Esophagus squamous epithelium (tissue), 4 donors: ENCODE data around the gene DSCAML1.

Experiments used
- POLR2A ChIP-seq, 4 donors: fragments of 450-650 bp; IDR thresholded peaks; one replicate each; pipeline ENCODE4 v1.6.1; 2017; ENCODE audit warnings: antibody characterized with exemption in 4 of 4, mild to moderate bottlenecking in 4 of 4, moderate library complexity in 3 of 4
- TF ChIP-seq, protein P1 (sequence below), 6 experiments: fragments of 450-650 bp in 4 of 6; fragments of 200-600 bp in 2 of 6; sonication (generic) in 2 of 6; IDR thresholded peaks; one replicate each; pipeline ENCODE4 v1.5.1; 2016 to 2019; ENCODE audit warnings: antibody characterized with exemption in 6 of 6, mild to moderate bottlenecking in 4 of 6, moderate library complexity in 4 of 6

DNA sequence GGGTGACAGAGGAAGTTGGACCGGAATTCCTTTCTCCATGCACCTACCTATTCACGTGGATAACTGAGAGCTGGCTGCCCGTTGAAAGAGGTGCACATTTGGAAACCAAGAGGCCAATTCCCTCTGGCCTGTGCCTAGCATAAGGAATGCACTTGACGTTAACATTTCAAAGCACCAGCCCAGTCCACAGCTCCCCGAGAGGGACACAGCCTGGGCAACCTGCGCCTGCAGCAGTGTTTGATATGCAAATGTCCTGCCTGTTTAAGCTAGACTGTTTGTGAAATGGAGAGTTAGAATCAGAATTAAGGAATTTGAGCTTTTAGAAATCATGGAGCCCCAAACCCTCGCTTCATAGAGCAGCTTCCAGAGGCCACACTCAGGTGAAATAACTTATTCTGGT is 126.1 kb downstream of the DSCAML1 start:
- TF ChIP-seq POLR2A (IDR thresholded peaks at IDR 0.05): no peak
- TF ChIP-seq, protein P1, sequence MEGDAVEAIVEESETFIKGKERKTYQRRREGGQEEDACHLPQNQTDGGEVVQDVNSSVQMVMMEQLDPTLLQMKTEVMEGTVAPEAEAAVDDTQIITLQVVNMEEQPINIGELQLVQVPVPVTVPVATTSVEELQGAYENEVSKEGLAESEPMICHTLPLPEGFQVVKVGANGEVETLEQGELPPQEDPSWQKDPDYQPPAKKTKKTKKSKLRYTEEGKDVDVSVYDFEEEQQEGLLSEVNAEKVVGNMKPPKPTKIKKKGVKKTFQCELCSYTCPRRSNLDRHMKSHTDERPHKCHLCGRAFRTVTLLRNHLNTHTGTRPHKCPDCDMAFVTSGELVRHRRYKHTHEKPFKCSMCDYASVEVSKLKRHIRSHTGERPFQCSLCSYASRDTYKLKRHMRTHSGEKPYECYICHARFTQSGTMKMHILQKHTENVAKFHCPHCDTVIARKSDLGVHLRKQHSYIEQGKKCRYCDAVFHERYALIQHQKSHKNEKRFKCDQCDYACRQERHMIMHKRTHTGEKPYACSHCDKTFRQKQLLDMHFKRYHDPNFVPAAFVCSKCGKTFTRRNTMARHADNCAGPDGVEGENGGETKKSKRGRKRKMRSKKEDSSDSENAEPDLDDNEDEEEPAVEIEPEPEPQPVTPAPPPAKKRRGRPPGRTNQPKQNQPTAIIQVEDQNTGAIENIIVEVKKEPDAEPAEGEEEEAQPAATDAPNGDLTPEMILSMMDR (IDR thresholded peaks at IDR 0.05): no peak
